Activated naive CD4-positive, alpha-beta T cell (primary cell): ENCODE measurements around the gene TLE3.
"Not testable (repeated sequence)": the region's sequence is repeated elsewhere in the genome, so short reads cannot be mapped to it uniquely, and the experiment has no call there.

Source experiments
- DNase-seq, 4 experiments: peaks; one replicate each; lab custom pipeline; 2025; lab: John Stamatoyannopoulos, UW

Gene TLE3

GRCh38 chr15:70097321-70098152 is at the start of gene TLE3:
Gene TLE3, minus strand, starts transcription at chr15:70097917. Its CDS starts 1,119 bp downstream, at chr15:70096798.
- DNase-seq = peak; percentile 93 to 96 (median 96)

- no peak for DNase-seq
These were observed 49.6 kb upstream of the TLE3 start for GRCh38 chr15:70147178-70147760.

GRCh38 chr15:70146771-70147170 is 49.1 kb upstream of the TLE3 start:
- DNase-seq = no peak

- DNase-seq = no peak
These were observed 48.4 kb upstream of the TLE3 start for GRCh38 chr15:70146162-70146561.

GRCh38 chr15:70145261-70145660 is 47.5 kb upstream of the TLE3 start:
- no peak for DNase-seq

GRCh38 chr15:70142322-70143191 is 44.8 kb upstream of the TLE3 start:
- DNase-seq = no peak

- DNase-seq = no peak
These were observed 44.3 kb upstream of the TLE3 start for GRCh38 chr15:70142072-70142321.

GRCh38 chr15:70141376-70142071 is 43.8 kb upstream of the TLE3 start:
- DNase-seq = no peak

GRCh38 chr15:70140543-70141375 is 43.0 kb upstream of the TLE3 start:
- DNase-seq = no peak

GRCh38 chr15:70140025-70140542 is 42.4 kb upstream of the TLE3 start:
- no peak for DNase-seq

- DNase-seq = no peak
These were observed 40.2 kb upstream of the TLE3 start for GRCh38 chr15:70137967-70138366.

GRCh38 chr15:70137021-70137420 is 39.3 kb upstream of the TLE3 start:
- not testable (repeated sequence) for DNase-seq

GRCh38 chr15:70133781-70134421 is 36.2 kb upstream of the TLE3 start:
- DNase-seq = no peak

GRCh38 chr15:70133296-70133695 is 35.6 kb upstream of the TLE3 start:
- DNase-seq = no peak

GRCh38 chr15:70132571-70132970 is 34.9 kb upstream of the TLE3 start:
- DNase-seq = no peak

- no peak for DNase-seq
These were observed 34.4 kb upstream of the TLE3 start for GRCh38 chr15:70132139-70132538.

GRCh38 chr15:70128414-70129140 is 30.9 kb upstream of the TLE3 start:
- DNase-seq = no peak

GRCh38 chr15:70127770-70128413 is 30.2 kb upstream of the TLE3 start:
- no peak for DNase-seq

GRCh38 chr15:70127288-70127746 is 29.6 kb upstream of the TLE3 start:
- DNase-seq = no peak
